Liver (tissue), 9 donors: ENCODE results near the gene KCND2. TPM values are rescaled to one million over a fixed set of nuclear protein-coding genes. Genes with fewer than 3 reads are reported as not detected.
A peak's percentile ranks its signal among the peaks of the same experiment; 100 is the strongest.

Experiments used
- DNase-seq: peaks from one replicate; pipeline ENCODE4 v3.0.0-alpha.2; 2017; ENCODE audit warnings: low spot score
- H3K27ac ChIP-seq, 2 donors: one replicate each; pipeline ENCODE4 v1.7.0; 2013; ENCODE audit warnings: inconsistent platforms in 2 of 2, low read length in 2 of 2, control low read depth in 1 of 2, low read depth in 1 of 2, mild to moderate bottlenecking in 1 of 2
- H3K27me3 ChIP-seq, 4 donors: one replicate each; pipeline versions ENCODE4 v1.6.1 to v1.7.0; 2013; ENCODE audit warnings: low read length in 3 of 4, inconsistent platforms in 1 of 4, mild to moderate bottlenecking in 1 of 4, moderate library complexity in 1 of 4; ENCODE audit not compliant: control insufficient read depth in 4 of 4, insufficient read depth in 4 of 4
- H3K36me3 ChIP-seq, 4 donors: one replicate each; pipeline versions ENCODE4 v1.6.1 to v1.7.0; 2013; ENCODE audit warnings: low read length in 3 of 4, mild to moderate bottlenecking in 3 of 4, low read depth in 1 of 4, moderate library complexity in 1 of 4; ENCODE audit not compliant: control insufficient read depth in 4 of 4, insufficient read depth in 3 of 4
- H3K4me1 ChIP-seq, 4 donors: one replicate each; pipeline versions ENCODE4 v1.6.1 to v1.7.0; 2013; ENCODE audit warnings: low read length in 3 of 4, mild to moderate bottlenecking in 3 of 4, moderate library complexity in 1 of 4; ENCODE audit not compliant: control insufficient read depth in 4 of 4, insufficient read depth in 4 of 4
- H3K4me3 ChIP-seq, 3 donors: one replicate each; pipeline versions ENCODE4 v1.6.1 to v1.7.0; 2013; ENCODE audit warnings: low read length in 3 of 3, control low read depth in 1 of 3, low read depth in 1 of 3, mild to moderate bottlenecking in 1 of 3
- H3K9ac ChIP-seq, 2 donors: one replicate each; pipeline ENCODE4 v1.7.0; 2013; ENCODE audit warnings: low read length in 2 of 2, mild to moderate bottlenecking in 2 of 2, moderate library complexity in 2 of 2, control low read depth in 1 of 2, low read depth in 1 of 2
- H3K9me3 ChIP-seq, 4 donors: one replicate each; pipeline versions ENCODE4 v1.6.1 to v1.7.0; 2013; ENCODE audit warnings: low read length in 3 of 4; ENCODE audit not compliant: control insufficient read depth in 4 of 4
- CTCF ChIP-seq: fragments of 150-350 bp; IDR thresholded peaks from 2 replicates; pipeline ENCODE4 v1.5.1; 2017; ENCODE audit warnings: improper control_type of control experiment, low read depth, low read length; ENCODE audit not compliant: missing input control
- EGR1 ChIP-seq, 2 donors: IDR thresholded peaks; 2 replicates each; pipeline ENCODE4 v1.6.1; 2016 to 2018; ENCODE audit warnings: antibody characterized with exemption in 2 of 2, low read depth in 2 of 2
- FOXA1 ChIP-seq: IDR thresholded peaks from 2 replicates; pipeline ENCODE4 v1.6.1; 2016; ENCODE audit warnings: antibody characterized with exemption
- FOXA2 ChIP-seq: IDR thresholded peaks from 2 replicates; pipeline ENCODE4 v1.6.1; 2016; ENCODE audit warnings: antibody characterized with exemption
- GABPA ChIP-seq, 2 donors: IDR thresholded peaks in 1 of 2; conservative IDR thresholded peaks in 1 of 2; 2 replicates each; pipeline ENCODE4 v1.6.1; 2016; ENCODE audit warnings: antibody characterized with exemption in 2 of 2, mild to moderate bottlenecking in 1 of 2, moderate library complexity in 1 of 2
- HNF4A ChIP-seq, 2 donors: conservative IDR thresholded peaks; 2 replicates each; pipeline ENCODE4 v1.6.1; 2016; ENCODE audit warnings: antibody characterized with exemption in 2 of 2, mild to moderate bottlenecking in 2 of 2
- HNF4G ChIP-seq: IDR thresholded peaks from 2 replicates; pipeline ENCODE4 v1.6.1; 2016; ENCODE audit warnings: antibody characterized with exemption
- JUND ChIP-seq, 2 donors: IDR thresholded peaks; 2 replicates each; pipeline ENCODE4 v1.6.1; 2016; ENCODE audit warnings: antibody characterized with exemption in 2 of 2
- NR2F2 ChIP-seq: IDR thresholded peaks from 2 replicates; pipeline ENCODE4 v1.6.1; 2016; ENCODE audit warnings: antibody characterized with exemption
- RAD21 ChIP-seq, 2 donors: IDR thresholded peaks; 2 replicates each; pipeline ENCODE4 v1.6.1; 2016; ENCODE audit warnings: antibody characterized with exemption in 2 of 2, mild to moderate bottlenecking in 2 of 2
- REST ChIP-seq: IDR thresholded peaks from 2 replicates; pipeline ENCODE4 v1.6.1; 2016; ENCODE audit warnings: antibody characterized with exemption, mild to moderate bottlenecking
- RXRA ChIP-seq, 2 donors: IDR thresholded peaks; 2 replicates each; pipeline ENCODE4 v1.6.1; 2017 to 2018; ENCODE audit warnings: antibody characterized with exemption in 2 of 2, mild to moderate bottlenecking in 1 of 2
- SP1 ChIP-seq: IDR thresholded peaks from 2 replicates; pipeline ENCODE4 v1.6.1; 2018; ENCODE audit warnings: antibody characterized with exemption, mild to moderate bottlenecking
- TAF1 ChIP-seq: conservative IDR thresholded peaks from 2 replicates; pipeline ENCODE4 v1.6.1; 2016; ENCODE audit warnings: antibody characterized with exemption, mild to moderate bottlenecking
- YY1 ChIP-seq: IDR thresholded peaks from 2 replicates; pipeline ENCODE4 v1.6.1; 2016; ENCODE audit warnings: antibody characterized with exemption, mild to moderate bottlenecking
- ZBTB33 ChIP-seq: IDR thresholded peaks from 2 replicates; pipeline ENCODE4 v1.6.1; 2016; ENCODE audit warnings: antibody characterized with exemption
- WGBS: extraction: QIAGEN DNeasy Blood & Tissue Kit; methylation state at CpG from one replicate; pipeline ENCODE4 v1.1.7; 2013; 5-methylcytosine and 5-hydroxymethylcytosine counted together
- polyA plus RNA-seq, 2 donors: library from polyadenylated mRNA; stranded (reverse) in 1 of 2; unstranded in 1 of 2; fragments of 200-250 nt in 1 of 2; fragments of >200 nt in 1 of 2; fragmentation: Nextera tagmentation in 1 of 2; extraction: Ambion mirVana in 1 of 2; gene quantifications; one replicate each; pipeline versions ENCODE4 v1.2.1 to v1.2.3, GENCODE V29; 2013 to 2015
- total RNA-seq, 2 donors: library from RNA; depleted of rRNA; stranded (reverse); fragments of >200 nt; gene quantifications; one replicate each; pipeline ENCODE4 v1.2.3, GENCODE V29; 2014
- donor health status: healthy.
- donor health status: healthy.
- donor health status: healthy.
- donor health status: healthy.
- donor health status: healthy.

Gene KCND2
- total and polyA plus RNA-seq, 4 donors, result 0.02 to 0.22 (median 0.07) TPM

GRCh38 chr7:120740348-120740747, 467.4 kb downstream of the KCND2 start (continued):
- TF ChIP-seq CTCF (no peak), YY1 (no peak), FOXA2 (no peak), HNF4G (no peak), EGR1 (IDR thresholded peaks at IDR 0.05; ENCODE audit: low read depth in 2 of 2) (no peak)

- Histone ChIP-seq H3K36me3 (no peaks in the 10 kb centered on the region), H3K4me3 (peak overlapping the region in 2 of 3 donors; percentile 27 to 31), H3K4me1 (no peaks in the 10 kb centered on the region), H3K9me3 (no peaks in the 10 kb centered on the region), H3K27me3 (no peaks in the 10 kb centered on the region), H3K9ac (peak overlapping the region in 1 of 2 donors; percentile 21), H3K27ac (no peak overlapping the region)
- no peak for DNase-seq
- 42% methylated on average over 7 of the region's 7 CpGs for whole genome bisulfite sequencing
- TF ChIP-seq ZBTB33, result no peak
- no peak for TF ChIP-seq EGR1 (IDR thresholded peaks at IDR 0.05; ENCODE audit: low read depth in 2 of 2)
- no peak for TF ChIP-seq JUND (IDR thresholded peaks at IDR 0.05)
- TF ChIP-seq SP1, result no peak
- TF ChIP-seq FOXA1, result no peak
- no peak for TF ChIP-seq RAD21 (IDR thresholded peaks at IDR 0.05)
- no peak for TF ChIP-seq YY1
- TF ChIP-seq HNF4A (conservative IDR thresholded peaks at IDR 0.05), result no peak
- TF ChIP-seq GABPA (IDR thresholded peaks at IDR 0.05 in 1 of 2, conservative IDR thresholded peaks at IDR 0.05 in 1 of 2), result no peak
- TF ChIP-seq REST, result no peak
- TF ChIP-seq RXRA (IDR thresholded peaks at IDR 0.05), result no peak
- TF ChIP-seq TAF1, result no peak
- no peak for TF ChIP-seq NR2F2
Observed at GRCh38 chr7:120741371-120742042, 468.5 kb downstream of the KCND2 start.
